ENCODE results near the gene CCDC57. TPM values are rescaled to one million over a fixed set of nuclear protein-coding genes. Genes with fewer than 3 reads are reported as not detected.

The CCDC57 gene
- polyA plus RNA-seq, 1 donor from 2014 or later = 70.9 TPM

GRCh38 chr17:82258555-82258954 is 45.9 kb upstream of the CCDC57 start:
- Histone ChIP-seq H3K79me2 (replicated peaks; ENCODE audit: insufficient read depth, low read length) (peaks cover 26% of the 10 kb centered on the region), H3K27me3 (ENCODE audit: insufficient read depth, low read depth, low read length) (no peaks in the 10 kb centered on the region), H3K4me3 (ENCODE audit: low read length) (no peak overlapping the region), H2AFZ (ENCODE audit: low read depth, low read length) (no peak overlapping the region), H3K36me3 (ENCODE audit: insufficient read depth, low read length) (no peaks in the 10 kb centered on the region), H3K4me2 (ENCODE audit: low read length) (no peak overlapping the region), H3K9me2 (ENCODE audit: insufficient read depth, low read length) (no peaks in the 10 kb centered on the region), H4K20me1 (ENCODE audit: insufficient read depth) (peaks cover 10% of the 10 kb centered on the region), H3K27ac (ENCODE audit: low read length) (no peak overlapping the region), H3K9me3 (ENCODE audit: low read length) (no peaks in the 10 kb centered on the region), H3F3A (ENCODE audit: insufficient read depth, low read length, poor library complexity, severe bottlenecking) (no peaks in the 10 kb centered on the region), H3K9ac (ENCODE audit: low read length) (no peak overlapping the region)
- TF ChIP-seq SMC3 (conservative IDR thresholded peaks at IDR 0.05; ENCODE audit: poor library complexity) (no peak), RAD21 (conservative IDR thresholded peaks at IDR 0.05) (no peak), MXI1 (conservative IDR thresholded peaks at IDR 0.05; ENCODE audit: poor library complexity, severe bottlenecking) (no peak)

- Histone ChIP-seq H2AFZ (ENCODE audit: low read depth, low read length) (no peak overlapping the region), H3K4me3 (ENCODE audit: low read length) (no peak overlapping the region), H3K9me3 (ENCODE audit: low read length) (no peaks in the 10 kb centered on the region), H3K27ac (ENCODE audit: low read length) (no peak overlapping the region), H3K79me2 (replicated peaks; ENCODE audit: insufficient read depth, low read length) (peaks cover 24% of the 10 kb centered on the region), H3K36me3 (ENCODE audit: insufficient read depth, low read length) (no peaks in the 10 kb centered on the region), H4K20me1 (ENCODE audit: insufficient read depth) (peaks cover 11% of the 10 kb centered on the region), H3K9me2 (ENCODE audit: insufficient read depth, low read length) (no peaks in the 10 kb centered on the region), H3K9ac (ENCODE audit: low read length) (no peak overlapping the region), H3F3A (ENCODE audit: insufficient read depth, low read length, poor library complexity, severe bottlenecking) (no peaks in the 10 kb centered on the region), H3K27me3 (ENCODE audit: insufficient read depth, low read depth, low read length) (no peaks in the 10 kb centered on the region), H3K4me2 (ENCODE audit: low read length) (no peak overlapping the region)
- TF ChIP-seq MXI1 (conservative IDR thresholded peaks at IDR 0.05; ENCODE audit: poor library complexity, severe bottlenecking) = no peak
- TF ChIP-seq SMC3 (conservative IDR thresholded peaks at IDR 0.05; ENCODE audit: poor library complexity) = no peak
- TF ChIP-seq POLR2AphosphoS5 (IDR thresholded peaks at IDR 0.05) = no peak
- TF ChIP-seq CTCF (IDR thresholded peaks at IDR 0.05; ENCODE audit: poor library complexity, severe bottlenecking) = no peak
- no peak for TF ChIP-seq REST (IDR thresholded peaks at IDR 0.05; ENCODE audit: borderline replicate concordance)
- no peak for TF ChIP-seq EZH2 (IDR thresholded peaks at IDR 0.05; ENCODE audit: borderline replicate concordance, insufficient read depth, low read length, poor library complexity, severe bottlenecking)
- no peak for TF ChIP-seq RAD21 (conservative IDR thresholded peaks at IDR 0.05)
- no peak for TF ChIP-seq EP300 (conservative IDR thresholded peaks at IDR 0.05; ENCODE audit: poor library complexity, severe bottlenecking)
Measured at GRCh38 chr17:82257473-82257872, 44.8 kb upstream of the CCDC57 start.

Measured in neural cell (in vitro differentiated cells).